ENCODE data around the gene C6orf132. TPM values are rescaled to one million over a fixed set of nuclear protein-coding genes. Genes with fewer than 3 reads are reported as not detected.

Gene C6orf132
- total and polyA plus RNA-seq, 10 of the 15 experiments (the other 5 are each of a cell fraction or from before 2014, with no cell fraction given), result 0.04 to 0.05 TPM; not detected in 8

GRCh38 chr6:42104095-42104803 lies 38.2 kb downstream of the C6orf132 start (continued):
- TF ChIP-seq ZBTB11 (CRISPR knock-in tag; IDR thresholded peaks at IDR 0.05) (no peak), RBBP5 (conservative IDR thresholded peaks at IDR 0.05) (no peak), EED (IDR thresholded peaks at IDR 0.05; ENCODE audit: low read depth) (no peak), CREM (IDR thresholded peaks at IDR 0.05; ENCODE audit: low read depth) (no peak), RELA (IDR thresholded peaks at IDR 0.05; ENCODE audit: borderline replicate concordance, partially characterized antibody) (no peak), DPF2 (IDR thresholded peaks at IDR 0.05) (no peak), MYB (IDR thresholded peaks at IDR 0.05; ENCODE audit: borderline replicate concordance, low read depth, low read length) (no peak), PRDM15 (CRISPR knock-in tag; IDR thresholded peaks at IDR 0.05) (no peak), ZZZ3 (IDR thresholded peaks at IDR 0.05; ENCODE audit: control insufficient read depth, insufficient read length, low read depth) (no peak), TBL1XR1 (IDR thresholded peaks at IDR 0.05; ENCODE audit: low read depth, low read length) (no peak), ZBED1 (IDR thresholded peaks at IDR 0.05; ENCODE audit: borderline replicate concordance) (no peak), CBX5 (IDR thresholded peaks at IDR 0.05; ENCODE audit: low read depth) (no peak), ZBTB4 (CRISPR knock-in tag; IDR thresholded peaks at IDR 0.05) (no peak), SUPT20H (IDR thresholded peaks at IDR 0.05; ENCODE audit: borderline replicate concordance, control insufficient read depth, low read depth, low read length) (no peak), CHD2 (IDR thresholded peaks at IDR 0.05; ENCODE audit: borderline replicate concordance, low read depth, low read length) (no peak), MTA2 (IDR thresholded peaks at IDR 0.05; ENCODE audit: low read depth) (no peak), JUNB (IDR thresholded peaks at IDR 0.05) (no peak)

All from GM12878 (cell line).